ENCODE measurements around the gene MAPKAP1.

DNA sequence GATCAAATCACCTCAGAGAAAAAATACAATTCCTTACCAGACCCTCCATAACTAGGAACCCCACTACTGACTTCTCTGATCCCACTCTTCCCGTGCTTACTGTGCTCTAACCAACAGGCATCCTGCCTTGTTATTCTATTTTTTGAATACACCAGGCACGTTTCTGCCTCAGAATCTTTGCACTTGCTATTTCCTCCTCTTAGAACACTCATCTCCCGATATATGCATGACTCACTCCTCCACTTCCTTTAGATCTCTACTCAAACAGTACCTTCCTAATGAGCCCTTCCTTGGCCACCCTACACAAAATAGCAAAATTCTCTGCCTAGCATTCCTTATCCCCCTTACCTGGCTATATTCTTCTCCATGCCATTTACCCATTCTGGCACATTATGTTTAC lies 43.9 kb downstream of the MAPKAP1 start:
- TF ChIP-seq EZH2 (IDR thresholded peaks at IDR 0.05; ENCODE audit: low read length) (no peak), CTCF (optimal IDR thresholded peaks at IDR 0.05 in 1 of 3, IDR thresholded peaks at IDR 0.05 in 1 of 3, conservative IDR thresholded peaks at IDR 0.05 in 1 of 3; ENCODE audit: extremely low read depth in 1 of 3, insufficient read depth in 2 of 3, low read length in 3 of 3) (no peak)

Measured in keratinocyte (primary cell).